Measurements from ENCODE around the gene LTBP3.

Gene LTBP3

DNA sequence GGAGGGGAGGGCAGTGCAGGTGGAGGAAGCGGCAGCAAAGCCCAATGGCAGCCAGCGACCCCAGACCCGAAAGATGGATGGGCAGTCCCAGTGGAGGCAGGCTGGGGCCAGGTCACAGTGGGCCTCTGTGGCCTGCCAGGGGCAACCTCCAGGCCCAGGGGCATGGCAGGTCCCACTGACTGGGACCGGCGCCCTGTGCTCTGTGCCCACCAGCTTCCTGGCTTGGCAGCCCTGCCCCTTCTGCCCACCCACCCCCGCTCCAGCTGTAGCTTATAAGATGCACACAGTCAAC is 41.7 kb upstream of the LTBP3 start:
- Histone ChIP-seq H2AFZ (ENCODE audit: low read depth, low read length, severe bottlenecking) (no peak overlapping the region), H3K9me3 (ENCODE audit: insufficient read depth, low read length) (no peaks in the 10 kb centered on the region), H3K4me3 (ENCODE audit: insufficient read depth, low read length, poor library complexity, severe bottlenecking) (no peak overlapping the region), H3K27me3 (ENCODE audit: low read length) (no peaks in the 10 kb centered on the region), H3K36me3 (ENCODE audit: low read length) (no peaks in the 10 kb centered on the region), H3F3A (ENCODE audit: insufficient read depth) (no peaks in the 10 kb centered on the region), H3K27ac (ENCODE audit: low read depth, low read length) (no peak overlapping the region), H3K79me2 (ENCODE audit: insufficient read depth, low read length) (no peaks in the 10 kb centered on the region), H3K4me2 (ENCODE audit: low read depth, low read length, poor library complexity, severe bottlenecking) (no peak overlapping the region), H3K9me2 (replicated peaks; ENCODE audit: insufficient read depth, low read length) (no peaks in the 10 kb centered on the region), H3K9ac (ENCODE audit: low read length) (no peak overlapping the region), H4K20me1 (ENCODE audit: low read depth, low read length) (no peaks in the 10 kb centered on the region)
- no peak for TF ChIP-seq EZH2phosphoT487 (conservative IDR thresholded peaks at IDR 0.05; ENCODE audit: low read length)
- TF ChIP-seq, protein P1, sequence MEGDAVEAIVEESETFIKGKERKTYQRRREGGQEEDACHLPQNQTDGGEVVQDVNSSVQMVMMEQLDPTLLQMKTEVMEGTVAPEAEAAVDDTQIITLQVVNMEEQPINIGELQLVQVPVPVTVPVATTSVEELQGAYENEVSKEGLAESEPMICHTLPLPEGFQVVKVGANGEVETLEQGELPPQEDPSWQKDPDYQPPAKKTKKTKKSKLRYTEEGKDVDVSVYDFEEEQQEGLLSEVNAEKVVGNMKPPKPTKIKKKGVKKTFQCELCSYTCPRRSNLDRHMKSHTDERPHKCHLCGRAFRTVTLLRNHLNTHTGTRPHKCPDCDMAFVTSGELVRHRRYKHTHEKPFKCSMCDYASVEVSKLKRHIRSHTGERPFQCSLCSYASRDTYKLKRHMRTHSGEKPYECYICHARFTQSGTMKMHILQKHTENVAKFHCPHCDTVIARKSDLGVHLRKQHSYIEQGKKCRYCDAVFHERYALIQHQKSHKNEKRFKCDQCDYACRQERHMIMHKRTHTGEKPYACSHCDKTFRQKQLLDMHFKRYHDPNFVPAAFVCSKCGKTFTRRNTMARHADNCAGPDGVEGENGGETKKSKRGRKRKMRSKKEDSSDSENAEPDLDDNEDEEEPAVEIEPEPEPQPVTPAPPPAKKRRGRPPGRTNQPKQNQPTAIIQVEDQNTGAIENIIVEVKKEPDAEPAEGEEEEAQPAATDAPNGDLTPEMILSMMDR (IDR thresholded peaks at IDR 0.05; ENCODE audit: insufficient read depth, low read length, poor library complexity, severe bottlenecking) = no peak

DNA sequence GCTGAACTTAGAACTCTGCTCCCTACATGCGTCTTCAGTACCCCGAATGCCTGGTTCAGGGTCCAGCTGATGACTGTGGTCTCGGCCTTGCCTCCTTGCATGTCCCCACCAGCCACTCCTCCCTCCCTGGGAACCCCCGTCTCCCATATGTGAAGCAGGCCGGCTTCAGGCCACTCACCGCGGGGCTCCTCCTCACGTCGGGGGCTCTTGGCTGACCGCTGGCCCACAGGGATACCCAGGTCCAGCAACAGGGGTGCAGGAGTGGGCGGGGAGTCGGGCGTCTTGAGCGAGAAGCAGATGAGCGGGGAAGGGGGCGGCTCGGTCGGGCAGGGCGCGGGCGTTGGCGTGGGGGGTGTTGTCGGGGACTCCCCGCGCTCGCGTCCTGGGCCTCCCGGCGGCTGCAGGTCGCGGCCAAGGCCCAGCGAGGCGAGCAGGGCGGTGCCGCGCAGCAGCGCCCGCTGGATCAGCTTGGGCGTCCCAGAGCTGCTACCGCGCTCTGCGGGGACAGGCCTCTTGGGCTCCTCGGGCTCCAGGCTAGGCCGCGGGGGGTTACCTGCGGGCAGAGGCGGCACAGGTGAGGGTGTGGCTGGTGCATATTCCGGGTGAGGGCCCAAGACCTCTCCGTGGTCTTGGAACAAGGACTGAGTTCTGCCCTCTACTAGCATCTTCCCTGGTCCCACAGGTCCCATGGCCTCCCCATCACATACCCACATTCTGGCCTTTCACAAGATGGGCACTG is 41.2 kb upstream of the LTBP3 start:
- Histone ChIP-seq H3K27ac (ENCODE audit: low read depth, low read length) (no peak overlapping the region), H3K9me2 (replicated peaks; ENCODE audit: insufficient read depth, low read length) (no peaks in the 10 kb centered on the region), H3K79me2 (ENCODE audit: insufficient read depth, low read length) (no peaks in the 10 kb centered on the region), H3K36me3 (ENCODE audit: low read length) (no peaks in the 10 kb centered on the region), H3K27me3 (ENCODE audit: low read length) (no peaks in the 10 kb centered on the region), H3K4me2 (ENCODE audit: low read depth, low read length, poor library complexity, severe bottlenecking) (no peak overlapping the region), H3K9me3 (ENCODE audit: insufficient read depth, low read length) (no peaks in the 10 kb centered on the region), H4K20me1 (ENCODE audit: low read depth, low read length) (no peaks in the 10 kb centered on the region), H3K4me3 (ENCODE audit: insufficient read depth, low read length, poor library complexity, severe bottlenecking) (no peak overlapping the region), H3K9ac (ENCODE audit: low read length) (no peak overlapping the region), H3F3A (ENCODE audit: insufficient read depth) (no peaks in the 10 kb centered on the region), H2AFZ (ENCODE audit: low read depth, low read length, severe bottlenecking) (no peak overlapping the region)
- TF ChIP-seq, protein P1 (IDR thresholded peaks at IDR 0.05; ENCODE audit: insufficient read depth, low read length, poor library complexity, severe bottlenecking) = no peak
- no peak for TF ChIP-seq EZH2phosphoT487 (conservative IDR thresholded peaks at IDR 0.05; ENCODE audit: low read length)

DNA sequence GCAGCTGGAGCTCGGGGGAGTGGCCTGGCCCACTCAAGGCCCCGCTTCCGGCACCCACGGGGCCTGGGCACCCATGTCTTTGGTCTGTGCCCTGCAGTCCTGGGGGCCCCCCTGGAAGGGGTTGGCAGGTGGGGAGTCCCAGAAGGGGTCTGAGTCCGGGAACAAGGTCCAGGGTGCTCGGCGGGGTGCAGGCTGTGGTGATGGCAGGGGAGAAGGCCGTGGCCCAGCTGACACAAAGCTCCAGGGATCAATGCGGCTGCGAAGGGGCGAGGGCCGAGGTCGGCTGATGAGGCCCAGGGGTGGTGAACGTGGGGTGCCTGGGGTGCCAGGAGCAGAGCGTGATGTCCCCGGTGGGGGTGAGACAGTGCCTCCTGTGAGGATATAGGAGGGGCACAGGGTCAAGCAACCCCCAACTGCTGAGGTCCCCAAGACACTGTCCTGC is 40.1 kb upstream of the LTBP3 start:
- Histone ChIP-seq H3K27ac (ENCODE audit: low read depth, low read length) (no peak overlapping the region), H3K9me2 (replicated peaks; ENCODE audit: insufficient read depth, low read length) (no peaks in the 10 kb centered on the region), H2AFZ (ENCODE audit: low read depth, low read length, severe bottlenecking) (no peak overlapping the region), H3K9me3 (ENCODE audit: insufficient read depth, low read length) (no peaks in the 10 kb centered on the region), H3K79me2 (ENCODE audit: insufficient read depth, low read length) (no peaks in the 10 kb centered on the region), H3K9ac (ENCODE audit: low read length) (no peak overlapping the region), H3K36me3 (ENCODE audit: low read length) (no peaks in the 10 kb centered on the region), H4K20me1 (ENCODE audit: low read depth, low read length) (no peaks in the 10 kb centered on the region), H3K27me3 (ENCODE audit: low read length) (no peaks in the 10 kb centered on the region), H3F3A (ENCODE audit: insufficient read depth) (no peaks in the 10 kb centered on the region), H3K4me2 (ENCODE audit: low read depth, low read length, poor library complexity, severe bottlenecking) (no peak overlapping the region), H3K4me3 (ENCODE audit: insufficient read depth, low read length, poor library complexity, severe bottlenecking) (no peak overlapping the region)
- TF ChIP-seq, protein P1 (IDR thresholded peaks at IDR 0.05; ENCODE audit: insufficient read depth, low read length, poor library complexity, severe bottlenecking) = no peak
- TF ChIP-seq EZH2phosphoT487 (conservative IDR thresholded peaks at IDR 0.05; ENCODE audit: low read length) = no peak
